Natural killer cell (primary cell): ENCODE data around the gene MYLK. TPM values are rescaled to one million over a fixed set of nuclear protein-coding genes. Genes with fewer than 3 reads are reported as not detected.

Experiments
- ATAC-seq, 3 donors: fragments of 150-1000 bp in 2 of 3; fragments of 200-7000 bp in 1 of 3; cut with Tn5 transposase; 1 replicate in 1 of 3; 2 replicates in 2 of 3; pipeline ENCODE4 v1.10.0; 2021; ENCODE audit warnings: mild to moderate bottlenecking in 2 of 3, moderate library complexity in 2 of 3
- DNase-seq, 2 donors: peaks; one replicate each; pipeline versions ENCODE4 v3.0.0 to v3.0.0-alpha.2; 2013 to 2021; ENCODE audit warnings: mixed read lengths in 1 of 2
- H3K27ac ChIP-seq: one replicate; pipeline ENCODE4 v1.5.1; 2013; ENCODE audit warnings: mild to moderate bottlenecking, low read length
- H3K27me3 ChIP-seq: one replicate; pipeline ENCODE4 v1.6.1; 2013; ENCODE audit warnings: low read length; ENCODE audit not compliant: control insufficient read depth, insufficient read depth
- H3K36me3 ChIP-seq: one replicate; pipeline ENCODE4 v1.6.1; 2013; ENCODE audit warnings: low read length; ENCODE audit not compliant: control insufficient read depth, insufficient read depth
- H3K4me1 ChIP-seq: one replicate; pipeline ENCODE4 v1.6.1; 2013; ENCODE audit warnings: low read length; ENCODE audit not compliant: control insufficient read depth, insufficient read depth
- H3K4me3 ChIP-seq: one replicate; pipeline ENCODE4 v1.5.1; 2013; ENCODE audit warnings: low read length
- H3K9me3 ChIP-seq: one replicate; pipeline ENCODE4 v1.6.1; 2013; ENCODE audit warnings: low read length; ENCODE audit not compliant: control insufficient read depth, insufficient read depth
- H3K27ac Mint-ChIP-seq, 2 donors: one replicate each; pipeline ENCODE4 v1.8.0; 2022; ENCODE audit warnings: mild to moderate bottlenecking in 2 of 2, mixed read lengths in 2 of 2, moderate library complexity in 1 of 2
- H3K27me3 Mint-ChIP-seq, 2 donors: one replicate each; pipeline ENCODE4 v1.8.0; 2022; ENCODE audit warnings: low read depth in 2 of 2, mixed read lengths in 2 of 2
- H3K36me3 Mint-ChIP-seq: one replicate; pipeline ENCODE4 v1.8.0; 2022; ENCODE audit warnings: mixed read lengths
- H3K4me1 Mint-ChIP-seq, 2 donors: one replicate each; pipeline ENCODE4 v1.8.0; 2022; ENCODE audit warnings: mixed read lengths in 2 of 2
- H3K4me3 Mint-ChIP-seq: one replicate; pipeline ENCODE4 v1.8.0; 2022; ENCODE audit warnings: mild to moderate bottlenecking, moderate library complexity, mixed read lengths
- H3K9me3 Mint-ChIP-seq, 2 donors: one replicate each; pipeline ENCODE4 v1.8.0; 2022; ENCODE audit warnings: mixed read lengths in 2 of 2
- CTCF ChIP-seq: fragments of 200-600 bp; IDR thresholded peaks from one replicate; pipeline ENCODE4 v1.8.0; 2022; ENCODE audit warnings: antibody characterized with exemption
- WGBS: methylation state at CpG from one replicate; pipeline ENCODE4 v1.1.7; 2013; ENCODE audit warnings: missing lambda C conversion rate; ENCODE audit not compliant: insufficient coverage; 5-methylcytosine and 5-hydroxymethylcytosine counted together
- intact Hi-C: fragments of 100-400 bp; cut with micrococcal nuclease; formaldehyde crosslinking; loops from one replicate; pipeline ENCODE4 v1.14.2; 2022
- total RNA-seq, 4 donors: library from RNA; stranded (reverse); fragments of 120-200 nt in 1 of 4; gene quantifications; one replicate each; pipeline versions ENCODE4 v1.2.3 to v1.2.4, GENCODE V29; 2013 to 2022

MYLK gene
- total RNA-seq, 3 donors from 2014 or later (not counting 1 experiment from before 2014, with no cell fraction given): 0.39 to 5.4 (median 3.4) TPM

GRCh38 chr3:123693584-123694190 lies 190.4 kb downstream of the MYLK start:
- no peak for ATAC-seq
- no peak overlapping the region for H3K4me3 ChIP-seq
- H3K27me3 ChIP-seq: no peaks in the 10 kb centered on the region

GRCh38 chr3:123692671-123693070 lies 191.5 kb downstream of the MYLK start:
- H3K4me1 ChIP-seq: peaks cover 5% of the 10 kb centered on the region
- Mint-ChIP-seq H3K9me3 (no peaks in the 10 kb centered on the region), H3K4me3 (no peak overlapping the region), H3K4me1 (no peaks in the 10 kb centered on the region), H3K27ac (no peak overlapping the region), H3K36me3 (no peaks in the 10 kb centered on the region), H3K27me3 (peaks cover 0 to 3% of the 10 kb centered on the region in 2 donors)
- no peak for ATAC-seq
- 89% methylated on average over 13 of the region's 13 CpGs for WGBS
- no peak for DNase-seq
- no peak for TF ChIP-seq CTCF
- intact Hi-C loops: no loop called here
- H3K4me3 ChIP-seq: no peak overlapping the region
- no peaks in the 10 kb centered on the region for H3K36me3 ChIP-seq
- no peaks in the 10 kb centered on the region for H3K9me3 ChIP-seq
- H3K27me3 ChIP-seq: no peaks in the 10 kb centered on the region
- H3K27ac ChIP-seq: no peak overlapping the region

More at GRCh38 chr3:123693584-123694190, 190.4 kb downstream of the MYLK start:
- Mint-ChIP-seq H3K9me3 (no peaks in the 10 kb centered on the region), H3K27me3 (peaks cover 0 to under 1% of the 10 kb centered on the region in 2 donors), H3K4me1 (no peaks in the 10 kb centered on the region), H3K27ac (no peak overlapping the region), H3K36me3 (no peaks in the 10 kb centered on the region), H3K4me3 (no peak overlapping the region)
- no peak for TF ChIP-seq CTCF
- intact Hi-C loops: no loop called here
- no peaks in the 10 kb centered on the region for H3K36me3 ChIP-seq
- WGBS: 71% methylated on average over 2 of the region's 2 CpGs
- no peak overlapping the region for H3K27ac ChIP-seq
- DNase-seq: no peak
- H3K4me1 ChIP-seq: peaks cover 5% of the 10 kb centered on the region
- H3K9me3 ChIP-seq: no peaks in the 10 kb centered on the region

- Histone ChIP-seq H3K9me3 (no peaks in the 10 kb centered on the region), H3K27me3 (no peaks in the 10 kb centered on the region), H3K4me1 (peaks cover 5% of the 10 kb centered on the region), H3K4me3 (no peak overlapping the region), H3K27ac (no peak overlapping the region), H3K36me3 (no peaks in the 10 kb centered on the region)
- Mint-ChIP-seq H3K4me3 (no peak overlapping the region), H3K4me1 (no peaks in the 10 kb centered on the region), H3K36me3 (no peaks in the 10 kb centered on the region), H3K9me3 (no peaks in the 10 kb centered on the region), H3K27me3 (peaks cover 0 to 3% of the 10 kb centered on the region in 2 donors), H3K27ac (no peak overlapping the region)
- WGBS: 87% methylated on average over 8 of the region's 9 CpGs
- no peak for TF ChIP-seq CTCF
- no peak for DNase-seq
- no peak for ATAC-seq
- intact Hi-C loops: no loop called here
These were observed 192.1 kb downstream of the MYLK start for GRCh38 chr3:123692041-123692440.

GRCh38 chr3:123689831-123690230 lies 194.3 kb downstream of the MYLK start:
- 76% methylated on average over 3 of the region's 3 CpGs for WGBS
- intact Hi-C loops: no loop called here
- Mint-ChIP-seq H3K27ac (no peak overlapping the region), H3K4me1 (no peaks in the 10 kb centered on the region), H3K27me3 (peaks cover 0 to 3% of the 10 kb centered on the region in 2 donors), H3K4me3 (no peak overlapping the region), H3K9me3 (no peaks in the 10 kb centered on the region), H3K36me3 (no peaks in the 10 kb centered on the region)
- no peaks in the 10 kb centered on the region for H3K36me3 ChIP-seq
- H3K4me1 ChIP-seq: no peaks in the 10 kb centered on the region
- DNase-seq (no peak), ATAC-seq (no peak)
- H3K4me3 ChIP-seq: no peak overlapping the region
- no peak overlapping the region for H3K27ac ChIP-seq
- no peaks in the 10 kb centered on the region for H3K27me3 ChIP-seq
- TF ChIP-seq CTCF: no peak
- H3K9me3 ChIP-seq: no peaks in the 10 kb centered on the region
